ENCODE data around the gene WDR1.

The WDR1 gene

GRCh38 chr4:10085386-10085785 lies 31.2 kb downstream of the WDR1 start:
- DNase-seq (ENCODE audit: low read depth): no peak

DNA sequence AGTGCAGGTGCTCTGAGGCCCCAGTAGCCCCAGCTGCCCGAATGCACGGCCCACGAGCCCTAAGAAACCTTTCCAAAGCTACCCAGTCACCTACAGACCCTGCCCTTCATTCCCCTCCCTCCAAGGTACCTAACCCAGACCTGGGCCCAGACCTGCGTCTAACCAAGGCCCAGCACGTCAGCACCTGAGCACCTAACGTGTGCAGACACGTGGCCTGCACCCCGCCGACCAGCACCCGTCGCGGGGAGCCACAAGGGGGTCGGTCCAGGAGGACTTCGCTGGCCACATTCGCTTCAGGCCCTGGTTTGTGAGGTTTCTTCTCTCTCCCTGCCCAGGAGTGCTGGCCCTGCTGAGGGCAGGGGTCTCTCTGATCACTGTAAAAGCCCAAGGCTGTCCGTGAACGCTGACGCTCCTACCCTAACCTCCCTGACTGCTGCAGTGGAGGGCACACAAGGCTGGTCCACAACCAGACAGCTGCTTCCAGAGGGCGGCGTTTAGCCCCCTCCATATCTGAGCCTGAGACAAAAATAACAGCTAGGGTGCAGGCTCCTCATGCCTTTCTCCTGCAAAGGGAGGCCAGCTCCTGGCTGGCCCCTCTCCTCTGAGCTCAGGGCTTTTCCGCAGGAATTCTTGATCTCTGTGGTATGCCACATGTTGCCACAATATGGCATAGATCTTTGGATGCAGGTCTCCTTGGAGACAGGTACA lies 31.8 kb downstream of the WDR1 start:
- DNase-seq (ENCODE audit: low read depth): no peak

- DNase-seq (ENCODE audit: low read depth): no peak
Measured at GRCh38 chr4:10083861-10084641, 32.5 kb downstream of the WDR1 start.

DNA sequence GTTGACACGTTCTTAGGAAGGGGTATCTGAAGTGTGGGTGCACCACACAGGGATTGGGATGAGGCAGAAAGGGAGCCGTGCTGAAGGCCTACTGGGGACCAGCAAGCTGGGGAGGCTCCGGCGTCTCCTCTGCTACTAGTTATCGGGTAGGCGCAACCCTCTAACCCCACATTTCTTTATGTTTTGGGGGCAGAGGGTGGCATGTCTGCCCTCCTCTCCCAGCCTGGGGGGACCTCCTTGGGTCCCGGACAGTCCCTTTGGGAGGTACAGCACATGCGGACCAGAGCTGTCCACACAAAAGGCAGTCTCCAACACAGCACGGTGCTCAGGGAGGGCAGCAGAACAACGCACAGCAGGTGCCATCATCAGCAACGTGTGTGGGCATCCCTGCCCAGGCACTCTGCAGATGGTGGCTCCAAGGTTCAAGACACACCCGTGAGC lies 33.2 kb downstream of the WDR1 start:
- no peak for DNase-seq (ENCODE audit: low read depth)

GRCh38 chr4:10082459-10083272 lies 33.9 kb downstream of the WDR1 start:
- DNase-seq (ENCODE audit: low read depth): no peak

DNA sequence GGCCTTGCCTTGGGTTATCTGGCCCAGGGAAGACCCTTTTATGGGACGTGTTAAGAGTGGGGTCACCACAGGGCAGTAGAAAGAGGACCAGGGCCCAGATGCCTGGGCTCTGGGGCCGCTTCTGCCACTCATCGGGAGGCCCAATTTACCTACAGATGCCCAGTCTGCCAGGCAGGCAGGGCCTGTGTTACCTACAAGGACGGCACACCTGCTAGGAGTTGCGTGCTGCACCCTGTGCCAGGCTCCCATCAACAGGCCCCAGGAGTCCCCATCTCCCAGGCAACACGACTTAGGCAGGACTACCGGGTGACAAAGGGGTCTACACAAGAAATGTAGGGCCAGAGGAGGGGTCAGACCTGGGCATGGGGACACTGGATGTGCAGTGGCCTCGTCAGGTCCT lies 34.6 kb downstream of the WDR1 start:
- DNase-seq (ENCODE audit: low read depth): no peak

- DNase-seq (ENCODE audit: low read depth): no peak
Measured at GRCh38 chr4:10081218-10081606, 35.4 kb downstream of the WDR1 start.

GRCh38 chr4:10080589-10081217 lies 35.9 kb downstream of the WDR1 start:
- no peak for DNase-seq (ENCODE audit: low read depth)

GRCh38 chr4:10079912-10080588 lies 36.5 kb downstream of the WDR1 start:
- no peak for DNase-seq (ENCODE audit: low read depth)

DNA sequence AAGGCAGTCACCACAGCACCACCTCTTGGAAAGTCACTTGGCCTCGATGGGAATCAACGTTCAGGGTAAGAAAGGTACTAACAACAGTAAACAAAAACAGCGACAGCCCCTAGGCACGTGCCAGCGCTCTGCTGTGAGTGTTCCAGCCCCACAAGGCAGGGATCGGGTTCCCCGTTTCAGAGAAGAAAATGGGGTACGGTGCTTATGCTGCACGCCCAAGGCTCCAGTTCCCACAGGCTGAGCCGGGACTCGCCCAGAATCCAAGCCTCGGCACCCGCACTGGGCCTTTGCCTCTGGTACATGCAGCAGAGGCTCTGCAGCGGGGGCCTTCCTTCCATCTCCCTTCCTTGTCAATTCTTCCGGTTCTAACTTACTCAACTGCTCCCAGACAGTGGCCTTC lies 37.3 kb downstream of the WDR1 start:
- DNase-seq (ENCODE audit: low read depth): no peak

GRCh38 chr4:10078481-10079233 lies 37.9 kb downstream of the WDR1 start:
- no peak for DNase-seq (ENCODE audit: low read depth)

GRCh38 chr4:10077483-10078335 lies 38.9 kb downstream of the WDR1 start:
- no peak for DNase-seq (ENCODE audit: low read depth)

- DNase-seq (ENCODE audit: low read depth): no peak
Measured at GRCh38 chr4:10077076-10077475, 39.5 kb downstream of the WDR1 start.

DNA sequence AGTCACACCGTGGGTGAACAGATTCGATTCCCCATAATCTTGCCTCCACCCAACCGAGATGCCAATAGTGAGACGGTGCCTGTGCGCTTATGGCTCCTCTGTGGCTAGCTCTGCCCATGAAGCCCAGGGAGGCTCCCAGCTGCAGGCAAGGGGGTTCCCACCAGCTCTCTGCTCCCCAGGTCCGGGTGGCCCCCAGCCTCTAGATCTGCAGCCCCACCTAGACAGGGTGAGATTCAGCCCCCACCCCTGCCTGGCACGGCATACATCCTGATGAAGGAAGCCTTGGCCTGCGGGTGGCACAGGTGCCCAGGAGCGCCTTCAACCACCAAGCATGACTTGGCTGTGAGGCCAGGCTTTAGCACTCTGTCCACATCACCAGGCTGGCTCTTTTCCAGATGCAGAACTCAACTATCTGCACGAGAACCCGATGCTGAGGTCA lies 40.6 kb downstream of the WDR1 start:
- no peak for DNase-seq (ENCODE audit: low read depth)

DNA sequence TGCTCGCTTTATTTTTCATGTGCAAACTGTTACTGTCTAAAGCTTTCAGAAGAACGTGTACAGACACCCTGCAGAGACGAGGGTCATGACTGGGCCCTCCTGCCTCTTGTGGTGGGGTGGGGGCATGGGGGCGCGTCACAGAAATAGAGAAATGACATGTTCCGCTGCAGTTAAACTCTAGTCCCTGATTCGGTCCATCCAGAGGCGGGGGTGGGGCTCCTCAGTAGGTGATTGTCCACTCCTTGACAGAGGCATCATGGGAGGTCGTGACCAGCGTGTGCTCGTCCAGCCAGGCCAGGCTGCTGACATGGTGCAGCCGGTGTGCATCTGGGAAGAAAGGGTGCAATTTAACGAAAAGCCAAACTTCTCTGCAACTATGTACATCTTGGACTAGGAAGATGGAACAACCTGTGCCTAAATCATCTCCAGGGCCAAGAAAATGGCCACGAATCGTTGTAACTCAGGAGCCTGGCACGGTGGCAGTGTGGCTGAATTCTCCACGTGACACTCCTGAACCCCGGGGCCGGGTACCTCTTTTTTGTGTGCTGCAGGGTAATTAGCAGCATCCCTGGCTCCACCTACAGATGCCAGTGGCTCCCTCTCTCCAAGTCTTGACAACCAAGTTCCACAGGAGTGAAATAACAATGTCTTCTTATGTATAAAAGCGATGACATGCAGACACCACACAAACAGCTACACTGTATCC lies 41.3 kb downstream of the WDR1 start:
- DNase-seq (ENCODE audit: low read depth): no peak

DNA sequence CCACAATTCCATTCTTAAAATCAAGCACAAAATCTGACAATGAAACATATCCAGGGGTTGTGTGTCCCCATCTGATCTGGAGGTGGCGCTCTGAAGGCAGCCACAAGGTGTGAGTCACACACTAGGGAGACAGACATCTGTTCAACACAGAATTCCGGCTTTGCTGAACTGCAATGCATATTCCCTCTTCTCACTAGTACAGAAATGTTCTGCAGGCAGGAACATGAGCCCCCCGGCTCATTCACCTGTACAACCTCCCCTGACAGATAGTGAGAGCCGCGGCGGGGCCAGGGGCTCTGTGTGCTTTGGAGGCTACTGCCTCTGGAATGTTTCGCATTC lies 41.9 kb downstream of the WDR1 start:
- DNase-seq (ENCODE audit: low read depth): no peak

DNA sequence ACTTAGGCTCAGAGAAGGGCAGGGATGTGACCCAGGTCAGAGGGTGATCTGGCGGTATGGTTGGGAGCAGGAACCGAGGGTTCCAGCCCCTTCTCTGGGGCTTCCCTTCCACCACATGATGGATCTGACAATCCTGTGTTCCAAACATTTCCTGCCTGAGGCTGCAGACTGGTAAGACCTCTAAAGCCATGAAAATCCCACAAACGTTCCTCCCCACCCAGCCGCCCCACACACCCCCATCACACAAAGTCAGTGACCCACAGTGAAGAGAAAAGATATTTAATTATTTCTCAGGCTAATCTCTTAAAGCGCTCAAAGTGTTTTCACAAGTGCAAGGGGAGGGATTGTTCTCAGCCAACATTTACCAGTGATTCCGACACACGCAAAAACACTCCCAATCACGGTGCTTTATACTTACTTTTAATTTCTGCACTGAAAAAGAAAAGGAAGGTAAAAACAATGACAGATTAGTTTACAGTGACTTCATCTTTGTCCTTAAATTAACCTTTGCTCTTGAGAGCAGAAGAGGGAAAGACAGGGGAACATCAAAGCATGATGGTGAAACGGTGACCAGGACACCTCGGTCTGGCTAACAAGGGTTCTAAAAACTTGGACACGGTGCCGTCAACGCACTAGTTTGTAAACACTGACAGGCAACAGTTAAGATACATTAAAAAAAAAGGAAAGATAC lies 42.4 kb downstream of the WDR1 start:
- no peak for DNase-seq (ENCODE audit: low read depth)

GRCh38 chr4:10072420-10073017 lies 44.1 kb downstream of the WDR1 start:
- no peak for DNase-seq (ENCODE audit: low read depth)
